NCI-H446 treated with DMSO at 0.1 percent for 48 hours (cell line): Measurements from ENCODE around the gene MS4A8.
"Not testable (repeated sequence)": the region's sequence is repeated elsewhere in the genome, so short reads cannot be mapped to it uniquely, and the experiment has no call there.

Experiments
- DNase-seq: peaks from one replicate; lab custom pipeline; 2025; lab: John Stamatoyannopoulos, UW

The MS4A8 gene

GRCh38 chr11:60725592-60725991 lies 26.2 kb downstream of the MS4A8 start:
- DNase-seq, result no peak

- DNase-seq, result no peak
Observed at GRCh38 chr11:60731586-60731985, 32.2 kb downstream of the MS4A8 start.

DNA sequence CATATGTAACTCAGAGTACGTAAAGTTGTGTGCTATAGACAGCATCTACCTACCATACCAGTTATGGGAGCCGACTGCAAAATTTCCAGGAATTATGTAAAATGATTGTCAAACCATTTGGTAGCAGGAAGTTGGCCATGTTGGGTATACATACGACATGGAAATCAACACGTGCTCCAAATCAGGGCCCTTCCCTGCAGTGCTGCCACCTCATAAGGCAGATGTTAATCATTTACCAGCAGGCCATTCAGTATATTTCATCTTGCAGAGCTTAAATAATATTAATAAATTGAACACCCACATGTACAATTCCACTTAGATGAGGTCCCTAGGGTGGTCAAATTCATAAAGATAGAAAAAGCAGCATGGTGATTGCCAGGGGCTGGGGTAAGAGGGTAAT lies 34.9 kb downstream of the MS4A8 start:
- no peak for DNase-seq

DNA sequence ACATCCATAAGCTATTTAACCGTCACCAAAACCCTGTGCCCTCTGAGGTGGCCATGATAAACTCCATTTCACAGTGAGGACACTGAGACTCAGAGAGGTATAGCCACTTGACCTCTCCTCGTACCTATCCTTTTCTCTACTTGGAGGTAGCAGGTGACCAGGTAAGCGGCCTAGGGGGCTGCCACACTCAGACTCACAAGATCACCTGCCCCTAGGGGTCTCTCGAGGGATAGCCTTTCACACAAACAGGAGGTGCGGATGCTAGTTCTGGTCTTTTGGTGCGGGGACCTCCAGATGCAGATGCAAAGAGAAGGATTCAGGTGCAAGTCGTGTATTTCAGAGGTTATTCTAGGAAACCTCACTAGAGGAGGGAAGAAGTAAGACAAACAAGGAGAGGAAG lies 39.7 kb downstream of the MS4A8 start:
- no peak for DNase-seq

GRCh38 chr11:60740573-60740972 lies 41.2 kb downstream of the MS4A8 start:
- no peak for DNase-seq

DNA sequence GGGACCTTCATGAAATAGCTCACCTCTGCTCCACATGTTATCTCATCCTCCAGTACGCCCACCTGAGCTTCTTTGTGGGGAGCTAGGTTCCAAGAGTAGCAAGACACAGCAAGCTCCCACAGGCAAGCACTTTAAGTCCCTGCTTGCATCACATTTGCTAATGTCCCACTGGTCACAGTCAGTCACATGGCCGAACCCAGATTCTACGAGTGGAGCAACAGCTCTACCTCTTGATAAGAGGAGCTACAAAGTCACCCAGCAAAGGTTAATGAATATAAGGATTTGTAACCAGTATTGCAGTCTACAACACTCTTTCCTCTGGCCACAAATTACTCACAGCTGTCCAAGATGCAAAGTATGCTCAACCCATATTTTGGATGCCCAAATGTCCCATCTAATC lies 42.0 kb downstream of the MS4A8 start:
- DNase-seq, result no peak

GRCh38 chr11:60743058-60743457 lies 43.6 kb downstream of the MS4A8 start:
- no peak for DNase-seq

DNA sequence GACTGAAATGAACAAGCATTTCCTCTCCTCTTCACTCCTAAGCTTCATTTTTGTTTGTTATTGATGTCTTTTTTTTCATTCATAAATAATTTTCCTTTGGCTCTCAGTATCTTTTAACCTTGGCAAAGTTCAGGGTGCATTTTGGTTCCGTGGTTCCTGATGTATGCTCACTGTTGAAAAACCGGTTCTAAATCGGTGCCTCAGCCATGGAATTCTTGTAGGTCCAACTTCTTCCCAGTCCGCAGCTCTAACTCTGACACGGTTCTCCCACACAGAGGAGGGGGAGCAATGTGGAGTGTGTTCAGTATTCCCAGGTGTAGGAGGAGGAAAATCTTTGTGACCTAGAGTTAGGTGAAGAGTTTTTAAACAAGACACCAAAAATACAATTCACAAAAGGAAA lies 44.7 kb downstream of the MS4A8 start:
- DNase-seq, result no peak

- no peak for DNase-seq
Observed at GRCh38 chr11:60747359-60747873, 48.0 kb downstream of the MS4A8 start.

- DNase-seq, result no peak
Observed at GRCh38 chr11:60748225-60748624, 48.8 kb downstream of the MS4A8 start.

- DNase-seq, result no peak
Observed at GRCh38 chr11:60748821-60749220, 49.4 kb downstream of the MS4A8 start.

GRCh38 chr11:60750911-60751310 lies 51.5 kb downstream of the MS4A8 start:
- no peak for DNase-seq

DNA sequence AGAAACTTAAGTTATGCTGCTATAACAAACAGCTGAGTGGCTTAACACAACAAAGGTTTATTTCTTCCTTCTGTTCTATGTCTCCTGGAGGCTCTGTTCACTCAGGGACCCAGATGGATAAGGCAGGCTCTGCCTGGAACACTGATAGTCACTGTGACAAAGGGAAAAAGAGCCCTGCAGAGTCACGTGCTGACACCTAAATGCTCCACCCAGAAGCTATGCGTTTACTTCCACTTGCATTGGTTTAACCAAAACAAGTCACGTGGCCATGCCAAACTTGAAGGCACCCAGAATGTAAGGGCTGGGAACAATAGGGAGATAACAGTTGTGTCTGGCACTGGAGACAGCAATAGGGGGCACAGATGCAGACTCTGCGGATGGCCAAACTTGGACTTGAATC lies 53.9 kb downstream of the MS4A8 start:
- DNase-seq, result no peak

GRCh38 chr11:60754887-60755286 lies 55.5 kb downstream of the MS4A8 start:
- no peak for DNase-seq

DNA sequence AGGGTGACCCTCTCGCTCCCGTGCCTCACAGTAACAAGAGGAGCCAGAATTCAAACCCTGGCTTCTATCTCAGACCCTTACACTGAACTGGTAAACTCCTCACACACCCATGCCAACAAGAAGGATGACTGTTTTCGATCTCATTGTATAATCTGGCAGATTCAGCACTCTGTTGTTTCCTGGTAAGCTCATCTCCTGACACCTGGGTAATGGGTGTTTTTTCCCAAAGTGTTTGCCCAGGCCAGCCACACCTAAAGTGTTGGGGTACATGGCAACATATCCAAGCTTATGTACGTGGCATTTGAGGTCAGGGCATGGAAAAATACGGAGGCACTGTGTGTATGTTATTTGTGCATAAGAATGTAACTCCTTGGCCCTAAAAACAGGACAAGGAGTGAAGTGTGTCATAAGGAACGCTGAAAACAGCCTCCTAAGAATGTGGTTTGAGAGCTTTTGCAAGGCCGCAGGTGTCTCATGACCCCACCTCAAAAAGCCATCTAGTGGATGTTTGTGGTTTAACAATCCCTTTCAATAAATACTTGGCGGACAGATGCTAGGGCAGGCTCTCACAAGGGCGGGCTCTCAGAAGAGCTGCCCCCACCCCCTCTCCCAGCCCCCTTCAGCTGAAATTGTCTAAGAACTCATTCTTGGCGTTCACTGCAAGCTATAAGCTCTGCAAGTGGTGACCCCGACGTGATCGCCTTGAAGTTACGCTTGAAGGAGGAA lies 57.1 kb downstream of the MS4A8 start, which contains the start of gene MS4A15:
Gene MS4A15 (plus strand): TSS at position 561 of the 726 bp plus-strand sequence. CDS start 6,867 bp downstream, outside the sequence.
- DNase-seq, result no peak

- DNase-seq, result no peak
Observed at GRCh38 chr11:60757231-60757800, 57.9 kb downstream of the MS4A8 start.

- DNase-seq, result not testable (repeated sequence)
Observed at GRCh38 chr11:60758671-60759070, 59.3 kb downstream of the MS4A8 start.

DNA sequence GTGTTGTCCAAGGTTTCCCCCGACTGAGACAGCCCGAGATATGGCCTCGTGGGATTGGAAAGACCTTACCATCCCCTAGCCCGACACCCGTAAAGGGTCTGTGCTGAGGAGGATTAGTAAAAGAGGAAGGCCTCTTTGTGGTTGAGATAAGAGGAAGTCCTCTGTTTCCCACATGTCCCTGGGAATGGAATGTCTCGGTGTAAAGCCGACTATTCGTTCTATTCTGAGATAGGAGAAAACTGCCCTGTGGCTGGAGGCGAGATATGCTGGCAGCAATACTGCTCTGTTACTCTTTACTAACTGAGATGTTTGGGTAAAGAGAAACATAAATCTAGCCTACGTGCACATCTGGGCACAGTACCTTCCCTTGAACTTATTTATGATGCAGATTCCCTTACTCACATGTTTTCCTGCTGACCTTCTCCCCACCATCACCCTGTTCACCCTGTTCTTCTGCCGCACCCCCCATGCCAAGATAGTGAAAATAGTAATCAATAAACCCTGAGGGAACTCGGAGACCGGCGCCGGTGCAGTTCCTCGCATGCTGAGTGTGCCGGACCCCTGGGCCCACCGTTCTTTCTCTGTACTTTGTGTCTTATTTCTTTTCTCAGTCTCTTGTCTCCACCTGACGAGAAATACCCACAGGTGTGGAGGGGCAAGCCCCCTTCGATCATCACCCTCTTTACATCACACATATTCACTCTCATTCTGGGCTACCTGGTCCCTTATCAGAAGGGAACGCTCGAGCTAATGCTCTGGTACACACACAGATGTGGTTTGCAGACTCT lies 60.2 kb downstream of the MS4A8 start:
- not testable (repeated sequence) for DNase-seq

DNA sequence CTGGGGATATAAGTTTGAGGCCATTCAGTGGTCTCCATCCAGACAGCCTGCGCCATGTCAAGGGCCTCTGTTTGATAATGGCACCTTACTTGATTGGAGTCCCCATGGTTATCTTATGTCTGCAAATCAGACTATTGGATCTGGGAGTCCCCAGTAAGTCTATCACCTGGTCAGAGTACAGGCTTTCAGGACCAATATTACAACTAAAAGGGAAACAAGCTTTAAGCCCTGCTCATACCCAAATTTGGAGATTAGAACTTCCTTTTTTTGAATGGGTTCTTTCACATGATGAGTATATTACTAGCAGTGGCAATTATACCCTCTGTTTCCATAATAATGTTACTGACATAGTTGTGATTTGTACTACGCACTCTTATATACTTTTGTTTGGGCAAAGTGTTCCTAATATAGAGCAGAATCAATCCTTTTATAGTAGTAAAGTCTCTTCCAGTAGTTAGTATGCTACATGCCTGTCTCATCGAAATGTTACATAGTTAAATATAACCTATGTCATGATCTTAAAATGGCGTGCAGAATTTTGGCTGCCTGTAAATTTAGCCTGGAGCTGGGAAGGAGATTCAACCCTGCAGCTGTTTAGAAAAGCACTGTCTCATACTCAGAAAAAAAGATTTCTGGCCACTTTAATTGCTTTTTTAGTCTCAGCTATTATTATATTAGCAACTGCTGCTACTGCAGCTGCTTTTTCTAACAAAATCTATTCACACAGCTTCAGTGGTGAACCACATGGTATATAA lies 62.2 kb downstream of the MS4A8 start:
- no peak for DNase-seq

DNA sequence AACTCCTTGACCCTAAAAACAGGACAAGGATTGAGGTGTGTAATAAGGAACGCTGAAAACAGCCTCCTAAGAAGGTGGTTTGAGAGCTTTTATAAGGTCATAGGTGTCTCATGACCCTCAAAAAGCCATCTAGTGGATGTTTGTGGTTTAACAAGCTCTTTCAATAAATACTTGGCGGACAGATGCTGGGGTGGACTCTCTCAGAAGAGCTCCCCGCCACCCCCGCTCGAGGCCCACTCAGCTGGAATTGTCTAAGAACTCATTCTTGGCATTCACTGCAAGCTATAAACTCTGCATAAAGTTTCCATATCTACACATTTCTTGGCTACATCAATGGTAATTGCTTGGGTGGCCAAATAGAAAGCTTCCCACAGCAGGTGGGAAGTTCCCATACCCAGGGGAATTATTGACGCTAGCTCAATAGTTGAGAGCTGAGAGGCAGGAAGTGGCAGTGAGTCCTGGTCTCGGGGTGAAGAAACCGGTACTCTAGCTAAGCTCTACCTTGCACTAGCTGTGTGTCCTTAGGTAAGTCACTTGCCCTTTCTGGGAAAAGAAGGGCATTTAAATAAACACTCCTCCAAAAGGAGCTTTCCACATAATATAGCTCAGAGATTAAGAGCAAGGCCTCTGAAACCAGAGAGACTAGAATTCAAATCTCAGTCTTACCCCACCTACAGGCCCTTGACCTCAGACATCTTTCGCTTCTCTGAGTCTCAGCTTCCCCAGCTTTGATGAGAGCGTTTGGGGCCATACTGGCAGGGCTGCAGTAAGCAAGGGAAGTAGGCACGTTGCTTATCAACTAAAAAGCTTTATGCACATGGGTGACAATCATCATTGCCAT lies 63.7 kb downstream of the MS4A8 start:
- DNase-seq, result no peak

- no peak for DNase-seq
Observed at GRCh38 chr11:60763692-60764369, 64.4 kb downstream of the MS4A8 start.
